ENCODE results near the gene DLG1. TPM values are rescaled to one million over a fixed set of nuclear protein-coding genes. Genes with fewer than 3 reads are reported as not detected.
"Not testable (repeated sequence)": the region's sequence is repeated elsewhere in the genome, so short reads cannot be mapped to it uniquely, and the experiment has no call there.

DLG1 gene
- total RNA-seq, 4 donors from 2014 or later, result 136 to 221 (median 172) TPM

DNA sequence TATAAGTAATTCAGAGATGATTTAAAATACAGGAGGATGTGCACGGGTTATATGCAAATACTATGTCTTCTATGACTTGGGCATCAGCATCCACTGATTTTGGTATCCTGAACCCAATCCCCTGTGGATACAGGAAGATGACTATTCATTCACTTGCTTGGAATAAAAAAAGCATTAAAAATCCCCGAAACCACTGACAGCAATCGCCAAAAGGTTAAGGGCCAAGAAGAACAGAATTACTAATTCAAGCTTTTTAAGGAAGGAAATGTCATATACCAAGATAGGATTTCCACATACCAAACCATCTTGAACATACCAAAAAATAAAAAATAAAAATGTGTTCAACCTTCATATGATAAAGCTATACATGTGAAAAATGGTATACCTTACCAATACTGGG, 93.7 kb downstream of the DLG1 start:
- TF ChIP-seq POLR2A (IDR thresholded peaks at IDR 0.05) (no peak), CTCF (IDR thresholded peaks at IDR 0.05) (no peak)
- Histone ChIP-seq H3K27ac (no peak overlapping the region), H3K27me3 (no peaks in the 10 kb centered on the region), H3K4me1 (peaks cover 0 to 3% (median 1%) of the 10 kb centered on the region in 4 donors), H3K4me3 (no peak overlapping the region), H3K9me3 (no peaks in the 10 kb centered on the region), H3K36me3 (no peaks in the 10 kb centered on the region)
- no peak for DNase-seq

- no peaks in the 10 kb centered on the region for H3K27me3 ChIP-seq
- no peaks in the 10 kb centered on the region for H3K9me3 ChIP-seq
- no peak overlapping the region for H3K27ac ChIP-seq
- H3K36me3 ChIP-seq, result no peaks in the 10 kb centered on the region
- peaks cover 0 to 3% (median 1%) of the 10 kb centered on the region in 4 donors for H3K4me1 ChIP-seq
- no peak for DNase-seq
- TF ChIP-seq CTCF (IDR thresholded peaks at IDR 0.05), result no peak
- no peak for TF ChIP-seq POLR2A (IDR thresholded peaks at IDR 0.05)
- H3K4me3 ChIP-seq, result no peak overlapping the region
These were observed 94.7 kb downstream of the DLG1 start for GRCh38 chr3:197203714-197204146.

- DNase-seq, result no peak
- TF ChIP-seq POLR2A (IDR thresholded peaks at IDR 0.05), result no peak
- no peak for TF ChIP-seq CTCF (IDR thresholded peaks at IDR 0.05)
- Histone ChIP-seq H3K36me3 (no peaks in the 10 kb centered on the region), H3K27me3 (no peaks in the 10 kb centered on the region), H3K4me3 (no peak overlapping the region), H3K4me1 (peaks cover 0 to 3% (median 1%) of the 10 kb centered on the region in 4 donors), H3K27ac (no peak overlapping the region), H3K9me3 (no peaks in the 10 kb centered on the region)
These were observed 95.7 kb downstream of the DLG1 start for GRCh38 chr3:197202694-197203093.

DNA sequence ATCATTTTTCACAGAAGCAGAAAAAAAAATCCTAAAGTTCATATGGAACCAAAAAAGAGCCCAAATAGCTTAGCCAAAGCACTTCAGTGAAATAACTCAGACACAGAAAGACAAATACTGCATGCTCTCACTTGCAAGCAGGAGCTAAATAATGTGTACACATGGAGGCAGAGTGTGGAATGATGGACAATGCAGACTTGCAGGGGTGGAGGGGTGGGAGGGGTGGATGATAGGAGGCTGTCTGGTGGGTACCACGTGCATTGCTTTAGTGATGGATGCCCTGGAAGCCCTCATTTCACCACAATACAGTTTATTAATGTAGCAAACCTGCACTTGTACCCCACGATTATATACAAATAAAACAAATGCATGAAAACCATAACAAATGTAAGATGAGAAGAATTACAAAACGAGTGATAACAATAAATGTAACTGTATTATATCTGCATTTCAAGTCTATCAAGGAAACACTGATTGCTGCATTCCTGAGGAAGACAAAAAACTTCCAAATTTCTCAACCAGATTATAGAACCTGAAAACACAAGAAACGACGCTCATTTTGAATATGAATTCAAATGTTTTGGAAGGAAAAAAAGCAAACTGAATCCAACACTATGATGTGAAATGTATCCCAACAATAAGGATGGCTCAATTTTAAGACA, 96.5 kb downstream of the DLG1 start:
- H3K27me3 ChIP-seq, result no peaks in the 10 kb centered on the region
- H3K4me1 ChIP-seq, result peaks cover 0 to 3% (median 1%) of the 10 kb centered on the region in 4 donors
- H3K9me3 ChIP-seq, result no peaks in the 10 kb centered on the region
- no peak overlapping the region for H3K27ac ChIP-seq
- DNase-seq, result no peak
- no peak overlapping the region for H3K4me3 ChIP-seq
- H3K36me3 ChIP-seq, result no peaks in the 10 kb centered on the region
- TF ChIP-seq CTCF (IDR thresholded peaks at IDR 0.05), result no peak
- TF ChIP-seq POLR2A (IDR thresholded peaks at IDR 0.05), result no peak

GRCh38 chr3:197200856-197201255, 97.6 kb downstream of the DLG1 start:
- H3K9me3 ChIP-seq, H3K27me3 ChIP-seq, H3K4me3 ChIP-seq, H3K27ac ChIP-seq, DNase-seq, H3K36me3 ChIP-seq, H3K4me1 ChIP-seq: not testable (repeated sequence)

GRCh38 chr3:197197334-197197733, 101.1 kb downstream of the DLG1 start:
- Histone ChIP-seq H3K27ac (no peak overlapping the region), H3K4me1 (no peaks in the 10 kb centered on the region), H3K36me3 (no peaks in the 10 kb centered on the region), H3K4me3 (no peak overlapping the region), H3K27me3 (no peaks in the 10 kb centered on the region), H3K9me3 (no peaks in the 10 kb centered on the region)
- DNase-seq, result no peak
- TF ChIP-seq CTCF (IDR thresholded peaks at IDR 0.05) (no peak), POLR2A (IDR thresholded peaks at IDR 0.05) (no peak)
